ENCODE measurements around the gene MAGEA3. TPM values are rescaled to one million over a fixed set of nuclear protein-coding genes. Genes with fewer than 3 reads are reported as not detected.
"Not testable (repeated sequence)": the region's sequence is repeated elsewhere in the genome, so short reads cannot be mapped to it uniquely, and the experiment has no call there.

The MAGEA3 gene
- total RNA-seq, 1 donor from 2014 or later, result 0.36 TPM

DNA sequence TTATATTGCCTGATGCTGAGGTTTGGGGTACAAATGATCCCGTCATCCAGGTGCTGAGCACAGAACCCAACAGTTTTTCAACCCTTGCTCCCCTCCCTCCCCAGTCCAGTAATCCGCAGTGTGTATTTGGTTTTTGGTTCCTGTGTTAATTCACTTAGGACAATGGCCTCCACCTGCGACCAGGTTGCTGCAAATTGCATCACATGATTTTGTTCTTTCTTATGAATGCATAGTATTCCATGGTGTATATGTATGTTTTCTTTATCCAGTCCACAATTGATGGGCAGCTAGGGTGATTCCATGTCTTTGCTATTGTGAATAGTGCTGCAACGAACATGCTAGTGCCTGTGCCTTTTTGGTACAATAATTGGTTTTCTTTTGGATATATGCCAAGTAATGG lies 35.5 kb upstream of the MAGEA3 start:
- Mint-ChIP-seq H3K4me3 (ENCODE audit: unreplicated experiment) (no peak overlapping the region), H3K4me1 (ENCODE audit: low read depth, unreplicated experiment) (no peaks in the 10 kb centered on the region), H3K27me3 (ENCODE audit: low read depth, unreplicated experiment) (peaks cover 3% of the 10 kb centered on the region), H3K9me3 (ENCODE audit: unreplicated experiment) (no peaks in the 10 kb centered on the region), H3K27ac (ENCODE audit: unreplicated experiment) (no peak overlapping the region), H3K36me3 (ENCODE audit: low read depth, unreplicated experiment) (no peaks in the 10 kb centered on the region)
- Histone ChIP-seq H2AFZ (ENCODE audit: low read depth, low read length) (no peak overlapping the region), H3K27ac (ENCODE audit: low read depth, low read length) (no peak overlapping the region), H3K4me1 (ENCODE audit: insufficient read depth, low read length) (no peaks in the 10 kb centered on the region), H3K27me3 (ENCODE audit: insufficient read depth, low read length) (no peaks in the 10 kb centered on the region), H3K9ac (ENCODE audit: low read length) (no peak overlapping the region), H3K36me3 (ENCODE audit: insufficient read depth, low read length) (no peaks in the 10 kb centered on the region), H3K79me2 (ENCODE audit: insufficient read depth, low read length) (no peaks in the 10 kb centered on the region), H3K4me3 (ENCODE audit: insufficient read depth, low read depth, low read length) (no peak overlapping the region), H3K4me2 (ENCODE audit: low read length) (no peak overlapping the region), H4K20me1 (ENCODE audit: insufficient read depth, low read length) (no peaks in the 10 kb centered on the region), H3K9me3 (ENCODE audit: insufficient read depth, low read depth, low read length) (no peaks in the 10 kb centered on the region)
- FAIRE-seq, result peak; percentile 9
- TF ChIP-seq EZH2 (IDR thresholded peaks at IDR 0.05; ENCODE audit: insufficient read depth, low read length), result no peak
- TF ChIP-seq, protein P1, sequence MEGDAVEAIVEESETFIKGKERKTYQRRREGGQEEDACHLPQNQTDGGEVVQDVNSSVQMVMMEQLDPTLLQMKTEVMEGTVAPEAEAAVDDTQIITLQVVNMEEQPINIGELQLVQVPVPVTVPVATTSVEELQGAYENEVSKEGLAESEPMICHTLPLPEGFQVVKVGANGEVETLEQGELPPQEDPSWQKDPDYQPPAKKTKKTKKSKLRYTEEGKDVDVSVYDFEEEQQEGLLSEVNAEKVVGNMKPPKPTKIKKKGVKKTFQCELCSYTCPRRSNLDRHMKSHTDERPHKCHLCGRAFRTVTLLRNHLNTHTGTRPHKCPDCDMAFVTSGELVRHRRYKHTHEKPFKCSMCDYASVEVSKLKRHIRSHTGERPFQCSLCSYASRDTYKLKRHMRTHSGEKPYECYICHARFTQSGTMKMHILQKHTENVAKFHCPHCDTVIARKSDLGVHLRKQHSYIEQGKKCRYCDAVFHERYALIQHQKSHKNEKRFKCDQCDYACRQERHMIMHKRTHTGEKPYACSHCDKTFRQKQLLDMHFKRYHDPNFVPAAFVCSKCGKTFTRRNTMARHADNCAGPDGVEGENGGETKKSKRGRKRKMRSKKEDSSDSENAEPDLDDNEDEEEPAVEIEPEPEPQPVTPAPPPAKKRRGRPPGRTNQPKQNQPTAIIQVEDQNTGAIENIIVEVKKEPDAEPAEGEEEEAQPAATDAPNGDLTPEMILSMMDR (IDR thresholded peaks at IDR 0.05; ENCODE audit: insufficient read depth, low read depth, low read length), result no peak
- no peak for DNase-seq (ENCODE audit: low read depth)

DNA sequence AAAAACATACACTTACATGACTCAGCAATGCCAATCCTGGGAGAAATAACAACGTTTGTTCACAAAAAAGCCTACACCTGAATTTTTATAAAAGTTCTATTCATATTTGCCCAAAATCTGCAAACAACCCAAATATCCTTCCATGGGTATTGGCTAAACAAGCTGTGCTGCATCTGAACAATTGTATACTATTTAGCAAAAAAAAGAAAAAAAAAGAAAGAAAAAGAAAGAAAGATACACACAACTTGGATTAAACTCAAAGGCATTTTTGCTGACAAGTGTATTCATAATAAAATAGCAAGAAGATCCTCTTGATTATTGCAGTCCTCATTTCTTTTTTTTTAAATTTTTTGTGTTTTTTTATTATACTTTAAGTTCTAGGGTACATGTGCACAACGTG lies 24.5 kb upstream of the MAGEA3 start:
- DNase-seq (ENCODE audit: low read depth) (no peak), FAIRE-seq (no peak)
- Mint-ChIP-seq H3K4me1 (ENCODE audit: low read depth, unreplicated experiment) (no peaks in the 10 kb centered on the region), H3K4me3 (ENCODE audit: unreplicated experiment) (no peak overlapping the region), H3K9me3 (ENCODE audit: unreplicated experiment) (peaks cover 2% of the 10 kb centered on the region), H3K36me3 (ENCODE audit: low read depth, unreplicated experiment) (no peaks in the 10 kb centered on the region), H3K27ac (ENCODE audit: unreplicated experiment) (no peak overlapping the region), H3K27me3 (ENCODE audit: low read depth, unreplicated experiment) (peaks cover 11% of the 10 kb centered on the region)
- H3K79me2 ChIP-seq (ENCODE audit: insufficient read depth, low read length), result no peaks in the 10 kb centered on the region
- H3K4me1 ChIP-seq (ENCODE audit: insufficient read depth, low read length), result no peaks in the 10 kb centered on the region
- H2AFZ ChIP-seq (ENCODE audit: low read depth, low read length), result no peak overlapping the region
- H4K20me1 ChIP-seq (ENCODE audit: insufficient read depth, low read length), result no peaks in the 10 kb centered on the region
- H3K27ac ChIP-seq (ENCODE audit: low read depth, low read length), result no peak overlapping the region
- TF ChIP-seq EZH2 (IDR thresholded peaks at IDR 0.05; ENCODE audit: insufficient read depth, low read length), result no peak
- TF ChIP-seq, protein P1 (IDR thresholded peaks at IDR 0.05; ENCODE audit: insufficient read depth, low read depth, low read length), result no peak
- no peak overlapping the region for H3K4me3 ChIP-seq (ENCODE audit: insufficient read depth, low read depth, low read length)
- H3K4me2 ChIP-seq (ENCODE audit: low read length), result no peak overlapping the region
- no peaks in the 10 kb centered on the region for H3K27me3 ChIP-seq (ENCODE audit: insufficient read depth, low read length)
- no peak overlapping the region for H3K9ac ChIP-seq (ENCODE audit: low read length)
- H3K36me3 ChIP-seq (ENCODE audit: insufficient read depth, low read length), result no peaks in the 10 kb centered on the region
- H3K9me3 ChIP-seq (ENCODE audit: insufficient read depth, low read depth, low read length), result no peaks in the 10 kb centered on the region

DNA sequence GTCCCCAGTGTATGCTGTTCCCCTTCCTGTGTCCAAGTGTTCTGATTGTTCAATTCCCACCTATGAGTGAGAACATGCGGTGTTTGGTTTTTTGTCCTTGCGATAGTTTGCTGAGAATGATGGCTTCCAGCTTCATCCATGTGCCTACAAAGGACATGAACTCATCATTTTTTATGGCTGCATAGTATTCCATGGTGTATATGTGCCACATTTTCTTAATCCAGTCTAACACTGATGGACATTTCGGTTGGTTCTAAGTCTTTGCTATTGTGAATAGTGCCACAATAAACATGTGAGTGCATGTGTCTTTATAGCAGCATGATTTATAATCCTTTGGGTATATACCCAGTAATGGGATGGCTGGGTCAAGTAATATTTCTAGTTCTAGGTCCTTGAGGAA lies 23.9 kb upstream of the MAGEA3 start:
- H2AFZ ChIP-seq (ENCODE audit: low read depth, low read length); H3K27ac Mint-ChIP-seq (ENCODE audit: unreplicated experiment); H3K27me3 ChIP-seq (ENCODE audit: insufficient read depth, low read length); H3K36me3 ChIP-seq (ENCODE audit: insufficient read depth, low read length); H3K9me3 ChIP-seq (ENCODE audit: insufficient read depth, low read depth, low read length); H3K9me3 Mint-ChIP-seq (ENCODE audit: unreplicated experiment); H3K4me3 ChIP-seq (ENCODE audit: insufficient read depth, low read depth, low read length); H3K9ac ChIP-seq (ENCODE audit: low read length); H3K4me3 Mint-ChIP-seq (ENCODE audit: unreplicated experiment); H3K36me3 Mint-ChIP-seq (ENCODE audit: low read depth, unreplicated experiment); H3K79me2 ChIP-seq (ENCODE audit: insufficient read depth, low read length); H3K4me2 ChIP-seq (ENCODE audit: low read length); DNase-seq (ENCODE audit: low read depth); FAIRE-seq; H4K20me1 ChIP-seq (ENCODE audit: insufficient read depth, low read length); H3K4me1 Mint-ChIP-seq (ENCODE audit: low read depth, unreplicated experiment); H3K27ac ChIP-seq (ENCODE audit: low read depth, low read length); H3K4me1 ChIP-seq (ENCODE audit: insufficient read depth, low read length): not testable (repeated sequence)
- peaks cover 11% of the 10 kb centered on the region for H3K27me3 Mint-ChIP-seq (ENCODE audit: low read depth, unreplicated experiment)

DNA sequence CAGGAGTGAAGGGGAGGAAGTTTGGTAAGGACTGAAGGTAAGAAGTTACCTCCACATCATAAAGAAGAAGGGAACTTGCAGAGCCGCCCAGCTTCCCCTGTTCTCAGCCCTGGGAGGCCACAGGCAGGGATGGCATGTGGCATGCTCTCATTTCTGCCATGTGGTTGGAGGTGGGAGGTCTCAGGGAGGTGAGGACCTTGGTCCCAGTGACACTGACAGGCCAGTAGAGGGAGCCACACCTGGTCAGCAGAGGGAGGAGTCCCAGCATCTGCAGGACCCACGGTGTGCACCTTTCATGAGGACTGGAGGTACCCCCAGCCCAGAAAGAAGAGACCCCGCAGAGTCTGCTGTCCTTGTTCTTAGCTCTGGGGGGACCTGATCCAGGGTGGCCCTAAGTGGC lies 17.6 kb upstream of the MAGEA3 start:
- H3K9me3 Mint-ChIP-seq (ENCODE audit: unreplicated experiment); H3K4me3 ChIP-seq (ENCODE audit: insufficient read depth, low read depth, low read length); H3K9me3 ChIP-seq (ENCODE audit: insufficient read depth, low read depth, low read length); H3K27me3 ChIP-seq (ENCODE audit: insufficient read depth, low read length); H3K4me2 ChIP-seq (ENCODE audit: low read length); H2AFZ ChIP-seq (ENCODE audit: low read depth, low read length); H3K9ac ChIP-seq (ENCODE audit: low read length); DNase-seq (ENCODE audit: low read depth); H3K4me3 Mint-ChIP-seq (ENCODE audit: unreplicated experiment); H4K20me1 ChIP-seq (ENCODE audit: insufficient read depth, low read length); H3K27me3 Mint-ChIP-seq (ENCODE audit: low read depth, unreplicated experiment); H3K79me2 ChIP-seq (ENCODE audit: insufficient read depth, low read length); H3K36me3 ChIP-seq (ENCODE audit: insufficient read depth, low read length); H3K4me1 Mint-ChIP-seq (ENCODE audit: low read depth, unreplicated experiment); H3K27ac ChIP-seq (ENCODE audit: low read depth, low read length); H3K36me3 Mint-ChIP-seq (ENCODE audit: low read depth, unreplicated experiment); H3K4me1 ChIP-seq (ENCODE audit: insufficient read depth, low read length); H3K27ac Mint-ChIP-seq (ENCODE audit: unreplicated experiment): not testable (repeated sequence)
- peak; percentile 72 for FAIRE-seq

DNA sequence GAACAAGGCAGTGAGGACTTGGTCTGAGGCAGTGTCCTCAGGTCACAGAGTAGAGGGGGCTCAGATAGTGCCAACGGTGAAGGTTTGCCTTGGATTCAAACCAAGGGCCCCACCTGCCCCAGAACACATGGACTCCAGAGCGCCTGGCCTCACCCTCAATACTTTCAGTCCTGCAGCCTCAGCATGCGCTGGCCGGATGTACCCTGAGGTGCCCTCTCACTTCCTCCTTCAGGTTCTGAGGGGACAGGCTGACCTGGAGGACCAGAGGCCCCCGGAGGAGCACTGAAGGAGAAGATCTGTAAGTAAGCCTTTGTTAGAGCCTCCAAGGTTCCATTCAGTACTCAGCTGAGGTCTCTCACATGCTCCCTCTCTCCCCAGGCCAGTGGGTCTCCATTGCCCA lies 1.8 kb downstream of the MAGEA3 start:
- H3K4me3 Mint-ChIP-seq (ENCODE audit: unreplicated experiment); H3K4me1 ChIP-seq (ENCODE audit: insufficient read depth, low read length); H3K27ac Mint-ChIP-seq (ENCODE audit: unreplicated experiment); H3K27me3 Mint-ChIP-seq (ENCODE audit: low read depth, unreplicated experiment); H3K4me1 Mint-ChIP-seq (ENCODE audit: low read depth, unreplicated experiment); H3K27me3 ChIP-seq (ENCODE audit: insufficient read depth, low read length); H3K4me2 ChIP-seq (ENCODE audit: low read length); H3K79me2 ChIP-seq (ENCODE audit: insufficient read depth, low read length); H3K36me3 Mint-ChIP-seq (ENCODE audit: low read depth, unreplicated experiment); H4K20me1 ChIP-seq (ENCODE audit: insufficient read depth, low read length); H3K9ac ChIP-seq (ENCODE audit: low read length); H3K9me3 Mint-ChIP-seq (ENCODE audit: unreplicated experiment); H3K4me3 ChIP-seq (ENCODE audit: insufficient read depth, low read depth, low read length); FAIRE-seq; H3K9me3 ChIP-seq (ENCODE audit: insufficient read depth, low read depth, low read length); DNase-seq (ENCODE audit: low read depth); H3K36me3 ChIP-seq (ENCODE audit: insufficient read depth, low read length); H3K27ac ChIP-seq (ENCODE audit: low read depth, low read length); H2AFZ ChIP-seq (ENCODE audit: low read depth, low read length): not testable (repeated sequence)
